HG03097 (cell line): ENCODE results near the gene MORN5.

Experiments used
- ATAC-seq: cut with Tn5 transposase; IDR thresholded peaks from one replicate; pipeline ENCODE4 v1.9.1; 2021; ENCODE audit not compliant: unreplicated experiment, low FRiP score

The MORN5 gene

GRCh38 chr9:122124048-122124447 is 35.7 kb upstream of the MORN5 start:
- no peak for ATAC-seq

DNA sequence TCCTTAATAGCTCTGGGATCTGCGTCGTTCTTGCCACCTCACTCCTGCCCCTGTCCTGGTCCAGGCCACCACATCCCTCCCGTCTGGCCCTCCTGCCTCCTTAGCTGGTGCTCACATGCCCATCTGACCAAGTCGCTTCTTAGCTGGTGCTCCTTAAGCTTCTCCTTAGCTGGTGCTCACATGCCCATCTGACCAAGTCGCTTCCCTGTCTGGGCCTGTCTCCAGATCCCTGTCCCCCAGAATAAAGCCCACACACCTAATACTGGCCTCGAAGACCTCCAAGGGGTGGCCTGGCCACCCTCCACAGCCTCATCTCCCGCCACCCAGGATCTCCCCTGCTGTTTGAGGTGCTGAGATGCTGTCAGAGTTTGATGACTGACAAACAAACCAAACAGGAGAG is 35.2 kb upstream of the MORN5 start:
- no peak for ATAC-seq

- ATAC-seq: peak; percentile 65
Observed at GRCh38 chr9:122125158-122125508, 34.6 kb upstream of the MORN5 start.

DNA sequence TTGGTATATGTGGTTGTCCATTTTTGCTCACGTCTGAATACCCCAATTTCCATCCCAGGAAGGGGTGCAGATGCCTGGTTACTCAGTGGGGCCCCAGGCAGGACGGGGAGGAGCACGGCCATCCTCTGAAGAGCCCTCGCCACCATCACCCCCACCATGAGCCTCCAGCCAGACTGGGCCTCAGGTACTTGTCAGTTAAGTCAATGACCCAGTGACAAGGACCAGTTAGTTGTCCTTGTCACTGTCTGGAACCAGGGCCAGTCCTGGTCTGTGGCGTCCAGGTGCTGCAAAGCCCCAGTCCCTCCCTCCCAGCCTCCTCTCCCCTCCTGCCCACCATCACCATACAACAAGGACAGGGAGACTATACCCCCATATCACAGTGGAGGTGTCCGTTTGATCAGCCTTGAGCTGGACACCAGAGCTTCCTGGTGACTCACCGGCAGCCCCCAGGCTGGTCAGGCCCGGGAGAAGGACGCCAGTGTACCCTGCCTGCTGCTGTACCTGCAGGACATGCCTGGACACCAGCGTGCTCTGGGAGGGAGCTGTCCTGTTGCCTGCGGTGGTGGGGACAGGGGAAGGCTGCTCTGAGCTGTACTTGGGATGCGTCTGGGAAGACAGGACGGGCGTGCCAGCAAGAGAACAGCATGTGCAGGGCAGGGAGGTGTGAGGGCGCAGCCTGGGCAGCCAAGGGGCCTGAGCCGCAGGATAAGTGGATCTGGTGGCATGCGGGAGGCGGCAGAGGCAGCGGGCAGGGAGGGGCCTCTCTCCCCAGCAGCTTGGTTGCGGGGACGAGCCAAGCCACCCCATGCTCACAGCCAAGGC is 34.0 kb upstream of the MORN5 start:
- ATAC-seq: no peak

DNA sequence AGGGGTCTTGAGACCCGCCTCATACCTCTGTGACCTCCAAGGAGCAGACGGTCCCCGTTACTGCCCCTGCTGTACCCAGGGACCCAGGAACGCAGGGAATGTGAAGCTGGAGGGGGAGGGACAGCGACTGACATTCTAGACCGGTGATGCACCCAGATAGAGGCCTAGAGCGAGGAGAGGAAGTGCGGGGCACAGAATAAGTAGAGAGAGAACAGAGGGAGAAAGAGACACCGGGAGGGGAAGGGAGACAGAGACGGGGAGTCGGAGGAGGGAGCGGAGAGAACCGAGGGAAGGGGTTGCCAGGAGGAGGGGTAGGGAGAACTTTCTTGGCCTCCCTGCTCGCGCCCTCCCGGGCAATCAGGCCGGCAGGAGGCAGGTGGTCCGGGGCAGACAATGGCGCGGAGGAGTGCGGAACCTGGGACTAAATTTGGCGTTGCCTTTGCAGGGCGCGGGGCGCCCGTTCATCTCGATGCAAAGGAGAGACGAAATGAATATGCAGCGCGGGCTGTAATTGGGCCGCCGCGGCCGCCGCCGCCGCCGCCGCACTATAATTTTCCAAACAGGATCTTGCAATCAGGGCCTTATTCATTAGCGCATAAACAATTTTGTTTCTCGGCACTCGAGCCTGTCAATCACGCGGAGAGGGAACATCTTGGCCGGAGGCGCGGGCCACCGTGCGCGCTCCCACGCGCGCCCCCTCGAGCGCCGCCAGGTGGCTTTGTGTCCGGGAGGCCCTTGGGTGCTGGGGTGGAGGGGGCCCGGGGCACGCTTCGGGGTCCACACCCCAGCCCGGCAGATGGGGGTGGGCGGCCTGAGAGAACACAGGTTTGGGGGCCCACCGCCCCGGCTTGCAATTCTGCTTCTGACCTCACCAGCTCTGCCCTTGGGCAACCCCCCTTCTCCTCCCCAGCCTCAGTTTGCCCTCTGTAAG is 33.1 kb upstream of the MORN5 start:
- no peak for ATAC-seq

DNA sequence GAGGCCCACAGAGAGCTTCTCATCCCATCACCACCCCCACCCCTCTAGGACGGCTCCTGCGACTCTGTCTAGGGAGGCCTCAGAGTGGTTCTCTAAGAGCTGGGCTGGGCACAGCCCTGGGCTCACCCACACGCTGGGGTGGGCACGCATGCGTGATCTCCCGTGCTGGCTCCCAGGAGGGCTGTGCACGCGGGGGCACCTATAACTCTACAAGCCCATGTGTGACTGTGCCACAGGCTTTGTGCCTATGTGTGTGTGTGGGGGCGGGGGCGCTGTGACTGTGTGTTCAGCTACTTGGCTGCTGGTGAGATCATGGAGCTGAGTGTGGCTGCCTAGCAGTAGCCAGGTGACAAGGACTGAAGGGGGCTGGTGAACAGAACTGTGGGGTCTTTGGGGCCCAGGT is 32.3 kb upstream of the MORN5 start:
- no peak for ATAC-seq

- ATAC-seq: no peak
Observed at GRCh38 chr9:122128007-122128968, 31.4 kb upstream of the MORN5 start.

GRCh38 chr9:122128969-122129343 is 30.8 kb upstream of the MORN5 start:
- ATAC-seq: no peak

- ATAC-seq: no peak
Observed at GRCh38 chr9:122129969-122130368, 29.7 kb upstream of the MORN5 start.

DNA sequence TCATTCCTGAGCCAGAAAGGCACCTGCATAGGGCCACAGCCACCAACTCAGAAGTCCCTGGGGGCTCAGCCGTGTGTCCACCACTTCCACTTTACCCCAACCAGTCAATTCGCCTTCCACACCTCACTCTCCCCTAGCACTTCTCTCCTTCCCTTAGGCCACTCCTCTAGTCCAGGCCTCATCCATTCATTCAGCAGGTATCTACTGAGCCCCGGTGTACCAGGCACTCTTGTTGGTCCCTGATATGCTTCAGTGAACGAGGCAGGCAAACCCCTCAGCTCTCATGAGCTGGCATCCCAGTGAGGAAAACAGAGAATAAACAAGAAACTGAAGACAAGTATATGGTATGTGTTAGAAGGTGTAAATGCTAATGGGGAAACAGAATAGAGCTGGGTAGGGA is 28.9 kb upstream of the MORN5 start:
- ATAC-seq: no peak

GRCh38 chr9:122131401-122132001 is 28.2 kb upstream of the MORN5 start:
- ATAC-seq: no peak

- ATAC-seq: no peak
Observed at GRCh38 chr9:122132539-122132938, 27.2 kb upstream of the MORN5 start.

DNA sequence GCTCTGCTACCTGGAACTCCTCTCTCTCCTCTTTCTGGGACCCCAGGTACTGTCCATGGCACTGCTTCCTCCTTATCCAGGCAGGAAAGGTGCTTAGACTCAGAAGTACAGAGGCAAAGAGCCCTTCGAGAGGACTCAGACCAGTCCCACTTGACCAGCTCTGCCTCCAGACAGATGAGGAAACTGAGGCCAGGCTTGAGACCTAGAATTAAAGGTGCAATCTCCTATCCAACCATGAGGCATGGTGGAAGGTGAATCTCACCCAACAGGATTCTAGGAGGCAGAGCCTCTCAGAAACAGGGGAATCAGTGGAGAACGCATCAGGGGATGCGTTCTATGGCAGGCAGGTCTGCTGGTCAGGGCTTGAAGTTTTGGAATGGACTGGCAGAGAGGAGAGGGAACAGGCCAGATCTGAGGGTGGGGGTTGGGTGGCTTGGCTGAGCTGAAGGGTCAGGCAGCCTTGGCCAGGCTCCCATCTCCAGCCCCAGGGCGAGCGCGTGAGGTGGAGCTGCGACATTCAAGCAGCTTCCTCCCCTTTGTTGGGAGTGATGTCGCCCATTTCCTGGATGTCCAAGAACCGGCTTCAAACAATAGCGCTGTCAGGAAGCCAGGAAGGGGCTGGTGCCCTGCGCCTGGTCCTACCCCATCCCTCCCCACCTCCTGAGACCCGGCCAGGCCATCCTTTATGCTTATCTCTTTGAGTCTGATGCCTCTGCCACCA is 26.3 kb upstream of the MORN5 start:
- no peak for ATAC-seq

DNA sequence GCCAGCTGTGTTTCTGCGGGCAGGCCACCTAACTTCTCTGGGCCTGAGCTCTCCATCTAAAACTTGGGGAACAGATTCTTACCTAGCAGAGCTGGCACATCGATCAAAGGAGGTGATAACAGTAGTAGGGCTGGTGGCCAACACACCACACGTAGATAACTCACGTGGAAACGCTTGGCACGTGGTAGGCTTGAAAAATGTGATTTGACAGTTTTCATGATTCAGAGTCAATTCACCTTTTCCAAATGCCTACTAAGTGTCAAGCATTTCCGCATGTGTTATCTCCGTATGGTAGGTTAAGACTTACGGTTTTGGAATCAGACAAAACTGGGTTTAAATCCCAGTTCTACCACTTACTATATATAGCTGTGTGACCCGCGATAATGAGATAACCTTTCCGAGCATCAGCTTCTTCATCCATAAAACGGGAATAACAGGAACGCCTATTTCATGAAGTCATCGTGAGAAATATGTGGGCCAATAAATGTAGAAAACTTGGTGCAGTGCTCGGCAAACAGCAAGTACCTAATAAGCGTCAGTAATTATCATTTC is 25.6 kb upstream of the MORN5 start:
- ATAC-seq: no peak

- ATAC-seq: no peak
Observed at GRCh38 chr9:122134822-122135528, 24.7 kb upstream of the MORN5 start.

- ATAC-seq: no peak
Observed at GRCh38 chr9:122135529-122135859, 24.2 kb upstream of the MORN5 start.

DNA sequence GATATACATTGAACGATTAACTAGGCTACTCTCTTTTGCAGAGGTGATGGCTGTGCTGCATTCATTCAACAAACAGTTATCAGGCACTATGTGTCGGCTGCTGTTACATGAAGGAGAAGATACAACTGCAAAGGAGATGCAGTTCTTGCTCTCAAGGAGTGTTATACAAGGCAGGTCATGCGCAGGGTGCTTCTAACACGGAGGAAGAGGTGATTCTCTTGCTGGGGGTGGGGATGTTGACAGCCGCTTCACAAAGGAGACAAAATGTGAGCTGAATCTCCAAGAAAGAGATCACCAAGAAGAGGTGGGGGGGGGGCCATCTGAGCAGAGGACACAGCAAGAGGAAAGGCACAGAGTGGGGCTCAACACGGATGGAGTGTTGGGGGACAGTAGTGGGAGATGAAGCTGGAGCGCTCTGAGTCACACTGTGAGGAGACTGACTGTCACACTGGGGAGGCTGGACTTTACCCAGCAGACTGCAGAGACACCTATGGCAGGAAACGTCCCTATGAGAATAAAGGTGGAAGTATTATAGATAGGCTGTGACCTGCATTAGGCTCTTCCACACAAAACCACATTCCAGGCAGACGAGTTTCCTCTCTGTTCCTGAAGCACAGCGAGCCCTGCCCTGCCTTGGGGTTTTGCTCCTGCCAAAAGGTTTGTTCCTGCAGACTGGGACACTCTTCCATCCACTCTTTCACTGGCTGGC is 21.0 kb upstream of the MORN5 start:
- no peak for ATAC-seq
